ENCODE results near the gene DSG1. TPM values are rescaled to one million over a fixed set of nuclear protein-coding genes. Genes with fewer than 3 reads are reported as not detected.

The DSG1 gene
- total RNA-seq, 1 donor from 2014 or later = not detected

GRCh38 chr18:31373641-31374040 lies 55.7 kb downstream of the DSG1 start:
- no peak for DNase-seq
- intact Hi-C loops (cut with micrococcal nuclease) = no loop called here
- Mint-ChIP-seq H3K27ac (no peak overlapping the region), H3K4me3 (no peak overlapping the region), H3K4me1 (no peaks in the 10 kb centered on the region), H3K36me3 (ENCODE audit: low read depth) (no peaks in the 10 kb centered on the region), H3K9me3 (no peaks in the 10 kb centered on the region), H3K27me3 (no peaks in the 10 kb centered on the region)

GRCh38 chr18:31376477-31376876 lies 58.5 kb downstream of the DSG1 start, which contains the start of gene DSG4:
Gene DSG4 (plus strand): TSS chr18:31376777. CDS start chr18:31376912, 135 bp downstream.
- H3K27me3 Mint-ChIP-seq = no peaks in the 10 kb centered on the region
- intact Hi-C loops (cut with micrococcal nuclease) = no loop called here
- no peak for DNase-seq
- H3K27ac Mint-ChIP-seq = no peak within 1 kb of the TSS
- H3K4me3 Mint-ChIP-seq = no peak within 1 kb of the TSS
- no peaks in the 10 kb centered on the region for H3K4me1 Mint-ChIP-seq
- H3K36me3 Mint-ChIP-seq (ENCODE audit: low read depth) = no peaks in the 10 kb centered on the region
- no peaks in the 10 kb centered on the region for H3K9me3 Mint-ChIP-seq

GRCh38 chr18:31380912-31381311 lies 63.0 kb downstream of the DSG1 start:
- DNase-seq = no peak
- no peaks in the 10 kb centered on the region for H3K4me1 Mint-ChIP-seq
- no peaks in the 10 kb centered on the region for H3K9me3 Mint-ChIP-seq
- no peaks in the 10 kb centered on the region for H3K27me3 Mint-ChIP-seq
- intact Hi-C loops (cut with micrococcal nuclease) = no loop called here
- H3K36me3 Mint-ChIP-seq (ENCODE audit: low read depth) = no peaks in the 10 kb centered on the region
- H3K4me3 Mint-ChIP-seq = no peak overlapping the region
- H3K27ac Mint-ChIP-seq = no peak overlapping the region

GRCh38 chr18:31382107-31382506 lies 64.1 kb downstream of the DSG1 start:
- DNase-seq = no peak
- Mint-ChIP-seq H3K27me3 (no peaks in the 10 kb centered on the region), H3K4me3 (no peak overlapping the region), H3K9me3 (no peaks in the 10 kb centered on the region), H3K36me3 (ENCODE audit: low read depth) (no peaks in the 10 kb centered on the region), H3K4me1 (no peaks in the 10 kb centered on the region), H3K27ac (no peak overlapping the region)
- intact Hi-C loops (cut with micrococcal nuclease) = no loop called here

GRCh38 chr18:31386741-31387140 lies 68.8 kb downstream of the DSG1 start:
- no peak overlapping the region for H3K27ac Mint-ChIP-seq
- intact Hi-C loops (cut with micrococcal nuclease) = no loop called here
- H3K4me1 Mint-ChIP-seq = no peaks in the 10 kb centered on the region
- no peaks in the 10 kb centered on the region for H3K36me3 Mint-ChIP-seq (ENCODE audit: low read depth)
- H3K4me3 Mint-ChIP-seq = no peak overlapping the region
- DNase-seq = no peak
- H3K27me3 Mint-ChIP-seq = no peaks in the 10 kb centered on the region
- H3K9me3 Mint-ChIP-seq = no peaks in the 10 kb centered on the region

- intact Hi-C loops (cut with micrococcal nuclease) = no loop called here
- no peaks in the 10 kb centered on the region for H3K9me3 Mint-ChIP-seq
- H3K4me1 Mint-ChIP-seq = no peaks in the 10 kb centered on the region
Measured at GRCh38 chr18:31393286-31393685, 75.3 kb downstream of the DSG1 start.

GRCh38 chr18:31396796-31397612 lies 79.0 kb downstream of the DSG1 start:
- Mint-ChIP-seq H3K27me3 (no peaks in the 10 kb centered on the region), H3K4me1 (no peaks in the 10 kb centered on the region), H3K4me3 (no peak overlapping the region), H3K27ac (no peak overlapping the region), H3K9me3 (no peaks in the 10 kb centered on the region), H3K36me3 (ENCODE audit: low read depth) (no peaks in the 10 kb centered on the region)
- no peak for DNase-seq
- intact Hi-C loops (cut with micrococcal nuclease) = no loop called here

More at GRCh38 chr18:31393286-31393685, 75.3 kb downstream of the DSG1 start:
- no peaks in the 10 kb centered on the region for H3K36me3 Mint-ChIP-seq (ENCODE audit: low read depth)
- H3K27ac Mint-ChIP-seq = no peak overlapping the region
- H3K4me3 Mint-ChIP-seq = no peak overlapping the region
- no peaks in the 10 kb centered on the region for H3K27me3 Mint-ChIP-seq
- no peak for DNase-seq

- H3K36me3 Mint-ChIP-seq (ENCODE audit: low read depth) = no peaks in the 10 kb centered on the region
- H3K27me3 Mint-ChIP-seq = no peaks in the 10 kb centered on the region
- H3K27ac Mint-ChIP-seq = no peak overlapping the region
- H3K4me3 Mint-ChIP-seq = no peak overlapping the region
- no peaks in the 10 kb centered on the region for H3K9me3 Mint-ChIP-seq
- intact Hi-C loops (cut with micrococcal nuclease) = no loop called here
- DNase-seq = no peak
- H3K4me1 Mint-ChIP-seq = no peaks in the 10 kb centered on the region
Measured at GRCh38 chr18:31398191-31398590, 80.2 kb downstream of the DSG1 start.

GRCh38 chr18:31399306-31400032 lies 81.5 kb downstream of the DSG1 start:
- H3K4me1 Mint-ChIP-seq = no peaks in the 10 kb centered on the region
- H3K27ac Mint-ChIP-seq = no peak overlapping the region
- no peaks in the 10 kb centered on the region for H3K36me3 Mint-ChIP-seq (ENCODE audit: low read depth)
- DNase-seq = no peak
- no peak overlapping the region for H3K4me3 Mint-ChIP-seq
- no peaks in the 10 kb centered on the region for H3K9me3 Mint-ChIP-seq
- intact Hi-C loops (cut with micrococcal nuclease) = no loop called here
- H3K27me3 Mint-ChIP-seq = no peaks in the 10 kb centered on the region

GRCh38 chr18:31401156-31402025 lies 83.4 kb downstream of the DSG1 start:
- H3K9me3 Mint-ChIP-seq = no peaks in the 10 kb centered on the region
- H3K36me3 Mint-ChIP-seq (ENCODE audit: low read depth) = no peaks in the 10 kb centered on the region
- H3K27me3 Mint-ChIP-seq = no peaks in the 10 kb centered on the region
- intact Hi-C loops (cut with micrococcal nuclease) = no loop called here
- no peak overlapping the region for H3K27ac Mint-ChIP-seq
- H3K4me3 Mint-ChIP-seq = no peak overlapping the region
- no peaks in the 10 kb centered on the region for H3K4me1 Mint-ChIP-seq
- DNase-seq = no peak

- H3K9me3 Mint-ChIP-seq = no peaks in the 10 kb centered on the region
- H3K36me3 Mint-ChIP-seq (ENCODE audit: low read depth) = no peaks in the 10 kb centered on the region
- H3K4me1 Mint-ChIP-seq = no peaks in the 10 kb centered on the region
- H3K4me3 Mint-ChIP-seq = no peak overlapping the region
- DNase-seq = no peak
- no peak overlapping the region for H3K27ac Mint-ChIP-seq
- H3K27me3 Mint-ChIP-seq = no peaks in the 10 kb centered on the region
- intact Hi-C loops (cut with micrococcal nuclease) = no loop called here
Measured at GRCh38 chr18:31402026-31402373, 84.0 kb downstream of the DSG1 start.

- intact Hi-C loops (cut with micrococcal nuclease) = no loop called here
- no peaks in the 10 kb centered on the region for H3K27me3 Mint-ChIP-seq
Measured at GRCh38 chr18:31403409-31403808, 85.4 kb downstream of the DSG1 start.

More at GRCh38 chr18:31403409-31403808, 85.4 kb downstream of the DSG1 start:
- no peaks in the 10 kb centered on the region for H3K4me1 Mint-ChIP-seq
- no peaks in the 10 kb centered on the region for H3K36me3 Mint-ChIP-seq (ENCODE audit: low read depth)
- no peak overlapping the region for H3K4me3 Mint-ChIP-seq
- DNase-seq = no peak
- H3K9me3 Mint-ChIP-seq = no peaks in the 10 kb centered on the region
- no peak overlapping the region for H3K27ac Mint-ChIP-seq
